OCI-LY7 (cell line): ENCODE results near the gene ATP1B3. TPM values are rescaled to one million over a fixed set of nuclear protein-coding genes. Genes with fewer than 3 reads are reported as not detected.

Source experiments
- BruUV-seq: library from RNA; stranded (reverse); fragments of 400-500 nt; replicated peaks from 2 replicates; lab custom pipeline; 2021; lab: Mats Ljungman, UMichigan
- CTCF ChIA-PET: fragments of 300-600 bp; sonication (Branson Sonifier 250); formaldehyde crosslinking; loops from one replicate; lab custom pipeline; 2022; ENCODE audit warnings: antibody characterized with exemption; ENCODE audit not compliant: unreplicated experiment; lab: Charles Lee
- POLR2A ChIA-PET: fragments of 300-600 bp; sonication (Branson Sonifier 250); formaldehyde crosslinking; loops from one replicate; lab custom pipeline; 2022; ENCODE audit warnings: antibody characterized with exemption; lab: Charles Lee
- DNase-seq: peaks from one replicate; pipeline ENCODE4 v3.0.0-alpha.2; 2015; ENCODE audit warnings: low spot score
- H2AFZ ChIP-seq: fragments of 200-600 bp; sonication (generic), shearing (Covaris generic); 2 replicates; pipeline ENCODE4 v1.6.1; 2014; ENCODE audit warnings: mild to moderate bottlenecking, antibody characterized with exemption, low read length, moderate library complexity
- H3K27ac ChIP-seq: fragments of 200-600 bp; sonication (generic); 2 replicates; pipeline ENCODE4 v1.5.1; 2014; ENCODE audit warnings: mixed run types, low read depth, mild to moderate bottlenecking, moderate library complexity, low read length, inconsistent platforms; ENCODE audit not compliant: poor library complexity, severe bottlenecking
- H3K36me3 ChIP-seq: fragments of 200-600 bp; sonication (generic); 2 replicates; pipeline ENCODE4 v1.6.1; 2014; ENCODE audit warnings: mild to moderate bottlenecking, antibody characterized with exemption, low read length, moderate library complexity, mixed read lengths; ENCODE audit not compliant: insufficient read depth
- H3K4me1 ChIP-seq: fragments of 200-600 bp; sonication (generic); 2 replicates; pipeline ENCODE4 v1.5.1; 2014; ENCODE audit warnings: mild to moderate bottlenecking, low read length; ENCODE audit not compliant: insufficient read depth, poor library complexity, severe bottlenecking
- H3K4me2 ChIP-seq: fragments of 200-600 bp; sonication (generic); 2 replicates; pipeline ENCODE4 v1.6.1; 2014; ENCODE audit warnings: mild to moderate bottlenecking, low read length
- H3K4me3 ChIP-seq: fragments of 200-600 bp; sonication (generic); 2 replicates; pipeline ENCODE4 v1.5.1; 2014; ENCODE audit warnings: mild to moderate bottlenecking, low read depth, low read length; ENCODE audit not compliant: poor library complexity, severe bottlenecking
- H3K79me2 ChIP-seq: fragments of 200-600 bp; sonication (generic); 2 replicates; pipeline ENCODE4 v1.6.1; 2016; ENCODE audit warnings: low read depth, mild to moderate bottlenecking, low read length, moderate library complexity, mixed read lengths; ENCODE audit not compliant: insufficient read depth
- H3K9me2 ChIP-seq: fragments of 200-600 bp; sonication (generic); 2 replicates; pipeline ENCODE4 v1.6.1; 2016; ENCODE audit warnings: mild to moderate bottlenecking, low read length, mixed read lengths; ENCODE audit not compliant: insufficient read depth
- H3K9me3 ChIP-seq: fragments of 200-600 bp; sonication (generic); 2 replicates; pipeline ENCODE4 v1.6.1; 2014; ENCODE audit warnings: mild to moderate bottlenecking, mixed run types, low read length, mixed read lengths
- H4K20me1 ChIP-seq: fragments of 200-600 bp; sonication (generic); 2 replicates; pipeline ENCODE4 v1.6.1; 2014; ENCODE audit warnings: mild to moderate bottlenecking, antibody characterized with exemption, low read length, moderate library complexity, mixed read lengths; ENCODE audit not compliant: insufficient read depth
- CTCF ChIP-seq: fragments of 200-600 bp; sonication (generic); conservative IDR thresholded peaks from 2 replicates; pipeline ENCODE4 v1.5.1; 2014; ENCODE audit warnings: mild to moderate bottlenecking, antibody characterized with exemption, low read length, moderate library complexity, mixed read lengths
- EZH2phosphoT487 ChIP-seq: fragments of 200-600 bp; sonication (generic); IDR thresholded peaks from 2 replicates; pipeline ENCODE4 v1.6.1; 2018; ENCODE audit warnings: low read depth, borderline replicate concordance, mild to moderate bottlenecking, mixed run types, antibody characterized with exemption, low read length, moderate library complexity, mixed read lengths
- intact Hi-C: fragments of 100-400 bp; cut with micrococcal nuclease; formaldehyde crosslinking; loops from one replicate; pipeline ENCODE4 v1.10.0; 2022; ENCODE audit not compliant: unreplicated experiment
- total RNA-seq, 2 experiments: library from RNA; depleted of rRNA in 1 of 2; stranded (reverse); fragments of >200 nt in 1 of 2; shearing (Covaris generic) in 1 of 2; gene quantifications; 2 replicates each; pipeline ENCODE4 v1.2.3, GENCODE V29; 2014 to 2022

ATP1B3 gene
- total RNA-seq, 2 experiments from 2014 or later, result 53.8 to 133 TPM

GRCh38 chr3:141942006-141942405 lies 65.6 kb downstream of the ATP1B3 start:
- Histone ChIP-seq H3K4me1 (no peaks in the 10 kb centered on the region), H3K9me2 (no peaks in the 10 kb centered on the region), H3K27ac (no peak overlapping the region), H3K4me2 (no peak overlapping the region), H3K79me2 (no peaks in the 10 kb centered on the region), H3K36me3 (peaks cover 5% of the 10 kb centered on the region; the same call in 1 of the 2 replicates), H4K20me1 (no peaks in the 10 kb centered on the region), H3K4me3 (no peak overlapping the region), H3K9me3 (no peaks in the 10 kb centered on the region), H2AFZ (no peak overlapping the region)
- intact Hi-C loops, result loop anchor here (5.0 kb wide), 1 partner anchor 340 kb away; no protein-coding TSS in a partner anchor
- DNase-seq, result no peak
- CTCF ChIA-PET, result no interaction called here
- no TSS peak for BruUV-seq
- POLR2A ChIA-PET, result no interaction called here
- TF ChIP-seq CTCF (no peak), EZH2phosphoT487 (no peak)

GRCh38 chr3:141945726-141946485 lies 69.5 kb downstream of the ATP1B3 start:
- H3K4me2 ChIP-seq, result no peak overlapping the region
- H2AFZ ChIP-seq, result no peak overlapping the region
- H3K79me2 ChIP-seq, result no peaks in the 10 kb centered on the region
- H3K9me2 ChIP-seq, result no peaks in the 10 kb centered on the region
- peaks cover 24% of the 10 kb centered on the region for H3K36me3 ChIP-seq
- ChIA-PET POLR2A (interaction anchor here (0.6 kb wide), 1 partner anchor 154 kb away, joined by 6 read pairs; no protein-coding TSS in a partner anchor), CTCF (no interaction called here)
- DNase-seq, result no peak
- no peaks in the 10 kb centered on the region for H3K9me3 ChIP-seq
- no peak overlapping the region for H3K27ac ChIP-seq
- TF ChIP-seq CTCF, result no peak
- no peaks in the 10 kb centered on the region for H4K20me1 ChIP-seq
- intact Hi-C loops, result no loop called here
- H3K4me3 ChIP-seq, result no peak overlapping the region
- peaks cover 2% of the 10 kb centered on the region for H3K4me1 ChIP-seq
- no TSS peak for BruUV-seq

GRCh38 chr3:141949399-141949798 lies 73.0 kb downstream of the ATP1B3 start:
- Histone ChIP-seq H3K4me3 (no peak overlapping the region), H2AFZ (no peak overlapping the region), H4K20me1 (no peaks in the 10 kb centered on the region), H3K27ac (no peak overlapping the region), H3K4me2 (no peak overlapping the region), H3K36me3 (peaks cover 49% of the 10 kb centered on the region), H3K9me2 (no peaks in the 10 kb centered on the region), H3K79me2 (no peaks in the 10 kb centered on the region), H3K9me3 (no peaks in the 10 kb centered on the region), H3K4me1 (peaks cover 13% of the 10 kb centered on the region)
- TF ChIP-seq CTCF, result no peak
- DNase-seq, result no peak
- intact Hi-C loops, result no loop called here
- ChIA-PET POLR2A (interaction anchor here (0.6 kb wide), 1 partner anchor 348 kb away, joined by 4 read pairs; no protein-coding TSS in a partner anchor), CTCF (no interaction called here)
- no TSS peak for BruUV-seq
